ENCODE measurements around the gene TBC1D25.

TBC1D25 gene

DNA sequence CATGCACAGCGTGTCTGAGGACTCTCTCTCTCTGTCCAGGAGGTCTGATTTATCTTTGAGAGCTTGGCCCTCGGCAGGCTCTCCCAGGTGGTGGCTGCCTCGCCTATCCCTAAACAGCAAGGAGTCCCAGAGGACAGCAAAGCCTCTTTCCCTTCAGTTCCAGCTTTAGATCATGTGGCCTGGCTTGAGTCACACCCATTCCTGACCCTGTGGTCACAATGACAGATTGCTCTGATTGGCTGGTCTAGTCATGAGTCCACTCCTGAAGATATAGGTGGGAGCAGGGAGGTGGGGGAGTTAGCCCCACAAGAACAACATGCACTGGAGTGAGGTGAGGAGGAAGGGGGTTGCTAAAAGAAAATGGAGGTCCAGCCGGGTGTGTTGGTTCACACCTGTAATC is 42.9 kb upstream of the TBC1D25 start:
- Histone ChIP-seq H3K27ac (ENCODE audit: low read depth, low read length) (no peak overlapping the region), H3K9ac (ENCODE audit: low read length) (no peak overlapping the region), H3K4me3 (ENCODE audit: insufficient read depth, low read length, poor library complexity, severe bottlenecking) (no peak overlapping the region), H3K4me2 (ENCODE audit: low read depth, low read length, poor library complexity, severe bottlenecking) (no peak overlapping the region), H3K36me3 (ENCODE audit: low read length) (no peaks in the 10 kb centered on the region), H3F3A (ENCODE audit: insufficient read depth) (no peaks in the 10 kb centered on the region), H3K79me2 (ENCODE audit: insufficient read depth, low read length) (no peaks in the 10 kb centered on the region), H3K27me3 (ENCODE audit: low read length) (no peaks in the 10 kb centered on the region), H4K20me1 (ENCODE audit: low read depth, low read length) (no peaks in the 10 kb centered on the region), H3K9me3 (ENCODE audit: insufficient read depth, low read length) (no peaks in the 10 kb centered on the region), H2AFZ (ENCODE audit: low read depth, low read length, severe bottlenecking) (no peak overlapping the region), H3K9me2 (replicated peaks; ENCODE audit: insufficient read depth, low read length) (no peaks in the 10 kb centered on the region)
- TF ChIP-seq CTCF (IDR thresholded peaks at IDR 0.05; ENCODE audit: insufficient read depth, low read length, poor library complexity, severe bottlenecking) (no peak), EZH2phosphoT487 (conservative IDR thresholded peaks at IDR 0.05; ENCODE audit: low read length) (no peak)

GRCh38 chrX:48497871-48498270 is 41.6 kb upstream of the TBC1D25 start:
- H3K27ac ChIP-seq (ENCODE audit: low read depth, low read length): no peak overlapping the region

DNA sequence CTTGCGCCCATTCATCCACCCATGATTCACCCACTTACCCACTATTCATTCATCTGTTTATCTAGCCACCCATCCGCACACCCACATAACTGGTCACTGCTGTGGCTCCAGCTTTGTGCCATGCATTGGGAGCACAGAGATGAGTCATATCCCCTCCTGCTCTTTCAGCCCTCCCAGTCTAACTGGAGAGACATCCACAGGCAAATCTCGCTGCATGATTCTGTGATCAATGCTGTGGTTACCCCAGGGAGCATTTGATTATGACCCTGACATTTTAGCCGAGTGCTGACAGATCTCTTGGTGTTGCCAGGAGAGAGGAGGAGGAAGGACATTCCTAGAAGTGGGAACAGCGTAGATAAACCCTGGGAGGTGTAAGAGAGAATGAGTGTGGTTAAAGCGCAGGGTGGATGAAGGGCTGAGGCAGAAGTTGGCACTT is 41.1 kb upstream of the TBC1D25 start:
- Histone ChIP-seq H3K4me3 (ENCODE audit: insufficient read depth, low read length, poor library complexity, severe bottlenecking) (no peak overlapping the region), H3F3A (ENCODE audit: insufficient read depth) (no peaks in the 10 kb centered on the region), H4K20me1 (ENCODE audit: low read depth, low read length) (no peaks in the 10 kb centered on the region), H3K27ac (ENCODE audit: low read depth, low read length) (no peak overlapping the region), H3K9ac (ENCODE audit: low read length) (no peak overlapping the region), H3K9me2 (replicated peaks; ENCODE audit: insufficient read depth, low read length) (no peaks in the 10 kb centered on the region), H3K36me3 (ENCODE audit: low read length) (no peaks in the 10 kb centered on the region), H3K4me2 (ENCODE audit: low read depth, low read length, poor library complexity, severe bottlenecking) (no peak overlapping the region), H3K79me2 (ENCODE audit: insufficient read depth, low read length) (no peaks in the 10 kb centered on the region), H3K9me3 (ENCODE audit: insufficient read depth, low read length) (no peaks in the 10 kb centered on the region), H3K27me3 (ENCODE audit: low read length) (no peaks in the 10 kb centered on the region), H2AFZ (ENCODE audit: low read depth, low read length, severe bottlenecking) (no peak overlapping the region)
- TF ChIP-seq EZH2phosphoT487 (conservative IDR thresholded peaks at IDR 0.05; ENCODE audit: low read length) (no peak), CTCF (IDR thresholded peaks at IDR 0.05; ENCODE audit: insufficient read depth, low read length, poor library complexity, severe bottlenecking) (no peak)

More at GRCh38 chrX:48497871-48498270, 41.6 kb upstream of the TBC1D25 start:
- H4K20me1 ChIP-seq (ENCODE audit: low read depth, low read length): no peaks in the 10 kb centered on the region
- H3K4me3 ChIP-seq (ENCODE audit: insufficient read depth, low read length, poor library complexity, severe bottlenecking): no peak overlapping the region
- no peaks in the 10 kb centered on the region for H3K9me3 ChIP-seq (ENCODE audit: insufficient read depth, low read length)
- H3K9me2 ChIP-seq (replicated peaks; ENCODE audit: insufficient read depth, low read length): no peaks in the 10 kb centered on the region
- H2AFZ ChIP-seq (ENCODE audit: low read depth, low read length, severe bottlenecking): no peak overlapping the region
- no peak overlapping the region for H3K9ac ChIP-seq (ENCODE audit: low read length)
- no peak for TF ChIP-seq CTCF (IDR thresholded peaks at IDR 0.05; ENCODE audit: insufficient read depth, low read length, poor library complexity, severe bottlenecking)
- no peak for TF ChIP-seq EZH2phosphoT487 (conservative IDR thresholded peaks at IDR 0.05; ENCODE audit: low read length)
- H3K36me3 ChIP-seq (ENCODE audit: low read length): no peaks in the 10 kb centered on the region
- H3F3A ChIP-seq (ENCODE audit: insufficient read depth): no peaks in the 10 kb centered on the region
- H3K79me2 ChIP-seq (ENCODE audit: insufficient read depth, low read length): no peaks in the 10 kb centered on the region
- H3K27me3 ChIP-seq (ENCODE audit: low read length): no peaks in the 10 kb centered on the region
- no peak overlapping the region for H3K4me2 ChIP-seq (ENCODE audit: low read depth, low read length, poor library complexity, severe bottlenecking)

Data from SU-DHL-6 (cell line).